Measurements from ENCODE around the gene HEPH.
A peak's percentile ranks its signal among the peaks of the same experiment; 100 is the strongest.
"Not testable (repeated sequence)": the region's sequence is repeated elsewhere in the genome, so short reads cannot be mapped to it uniquely, and the experiment has no call there.

HEPH gene

DNA sequence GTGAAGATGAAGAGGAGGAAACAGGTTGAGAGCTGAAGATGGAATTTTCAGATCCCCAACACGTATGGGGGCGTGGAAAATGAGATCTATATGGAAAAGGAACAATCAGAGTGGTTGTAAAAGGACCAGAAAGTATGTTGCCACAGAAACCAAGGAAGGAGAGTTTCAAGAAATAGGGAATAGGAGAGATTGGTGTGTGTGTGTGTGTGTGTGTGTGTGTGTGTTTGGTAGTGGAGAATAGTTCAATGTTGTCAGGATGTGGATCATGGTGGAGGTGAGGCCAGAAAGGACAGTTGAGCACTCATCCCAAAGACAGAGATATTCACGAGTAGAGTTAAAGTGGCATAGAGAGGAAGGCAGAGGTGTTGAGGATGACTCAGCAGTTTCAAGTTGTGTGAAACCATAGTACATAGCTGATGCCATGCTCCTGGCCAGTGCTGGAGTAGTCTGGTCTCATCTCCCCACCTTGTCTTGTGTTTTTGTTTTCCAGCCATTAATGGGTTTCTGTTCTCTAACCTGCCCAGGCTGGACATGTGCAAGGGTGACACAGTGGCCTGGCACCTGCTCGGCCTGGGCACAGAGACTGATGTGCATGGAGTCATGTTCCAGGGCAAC lies 36.1 kb downstream of the HEPH start:
- DNase-seq, result peak; percentile 8
- in situ Hi-C loops (cut with MboI; ENCODE audit: low pct_unique_long_range_greater_than_20kb, low sequenced_read_pairs), result no loop called here

DNA sequence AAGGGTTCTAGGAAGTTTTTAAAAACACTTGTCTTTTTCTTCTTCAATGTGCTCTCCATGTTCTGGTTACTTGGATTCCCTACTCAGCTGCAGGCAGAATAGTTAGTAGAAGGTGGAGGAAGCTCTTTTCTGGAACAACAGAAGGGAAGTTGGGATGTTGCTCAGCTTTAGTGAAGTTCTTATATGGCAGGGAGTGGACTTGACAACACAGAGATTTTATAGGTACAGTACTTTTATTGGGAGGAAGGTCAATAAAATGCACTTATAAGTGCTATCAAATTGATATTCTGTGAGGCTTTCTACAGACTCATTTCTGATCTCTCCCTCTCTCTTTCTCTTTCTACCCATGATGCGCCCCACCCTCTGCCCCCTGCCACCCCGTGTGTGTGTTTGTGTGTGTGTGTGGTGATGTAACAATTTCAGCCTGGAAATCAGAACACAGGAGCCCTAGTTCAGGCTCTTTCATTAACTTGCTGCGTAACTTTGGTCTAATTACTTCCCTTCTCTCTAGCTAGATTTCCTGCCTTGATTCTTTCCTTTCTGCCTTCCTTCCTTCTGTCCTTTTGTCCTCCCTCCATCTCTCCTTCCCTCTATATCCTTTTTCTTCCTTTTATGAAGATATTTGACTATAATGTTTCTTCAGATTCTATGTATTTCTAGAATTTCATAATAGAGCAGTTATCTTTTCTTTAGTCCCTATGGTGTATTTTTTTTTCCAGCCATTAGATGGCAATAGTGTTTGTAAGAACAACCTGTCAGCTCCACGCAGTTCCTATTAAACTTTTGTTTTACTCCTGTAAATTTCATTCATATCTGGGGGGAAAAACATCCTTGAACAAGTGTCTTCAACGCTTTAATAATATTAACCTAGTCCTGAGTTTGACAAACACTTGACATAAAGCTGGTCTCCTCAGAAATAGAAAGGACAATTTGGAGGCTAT lies 37.1 kb downstream of the HEPH start:
- in situ Hi-C loops (cut with MboI; ENCODE audit: low pct_unique_long_range_greater_than_20kb, low sequenced_read_pairs), result no loop called here
- peak; percentile 54 for DNase-seq

DNA sequence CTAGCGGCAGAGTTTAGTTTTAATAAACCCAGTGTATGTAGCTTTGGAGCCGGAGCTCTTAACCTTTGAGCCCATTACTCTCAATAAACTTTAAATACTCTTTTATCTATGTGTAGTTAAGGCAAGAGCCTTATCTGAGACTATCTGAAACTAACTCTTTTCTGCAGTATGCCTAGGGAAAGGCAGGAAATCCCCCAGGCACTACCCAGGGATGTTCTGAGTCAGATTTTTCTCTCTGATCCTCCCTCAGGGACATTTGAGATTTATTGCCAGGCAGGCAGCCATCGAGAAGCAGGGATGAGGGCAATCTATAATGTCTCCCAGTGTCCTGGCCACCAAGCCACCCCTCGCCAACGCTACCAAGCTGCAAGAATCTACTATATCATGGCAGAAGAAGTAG lies 39.1 kb downstream of the HEPH start:
- in situ Hi-C loops (cut with MboI; ENCODE audit: low pct_unique_long_range_greater_than_20kb, low sequenced_read_pairs), result no loop called here
- DNase-seq, result no peak

DNA sequence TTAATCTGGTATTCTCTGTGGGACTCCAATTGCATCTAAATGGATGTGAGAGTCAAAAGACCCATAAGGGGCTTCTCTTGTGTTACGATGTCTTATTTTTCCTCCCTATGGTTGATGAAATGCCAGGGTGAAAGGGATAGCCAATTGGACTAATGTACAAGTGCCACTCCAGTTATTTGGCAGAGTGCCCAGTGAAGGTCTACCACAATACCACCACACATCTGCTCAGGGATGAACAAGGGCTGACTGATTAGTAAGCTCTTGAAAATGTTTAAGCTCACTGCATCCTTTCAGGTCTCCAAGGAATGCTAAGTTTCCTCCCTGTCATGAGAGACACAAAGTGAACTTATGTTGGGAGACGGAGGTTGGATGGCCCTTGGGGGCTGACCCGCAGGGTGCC lies 57.8 kb downstream of the HEPH start:
- in situ Hi-C loops (cut with MboI; ENCODE audit: low pct_unique_long_range_greater_than_20kb, low sequenced_read_pairs), result no loop called here
- DNase-seq, result no peak

DNA sequence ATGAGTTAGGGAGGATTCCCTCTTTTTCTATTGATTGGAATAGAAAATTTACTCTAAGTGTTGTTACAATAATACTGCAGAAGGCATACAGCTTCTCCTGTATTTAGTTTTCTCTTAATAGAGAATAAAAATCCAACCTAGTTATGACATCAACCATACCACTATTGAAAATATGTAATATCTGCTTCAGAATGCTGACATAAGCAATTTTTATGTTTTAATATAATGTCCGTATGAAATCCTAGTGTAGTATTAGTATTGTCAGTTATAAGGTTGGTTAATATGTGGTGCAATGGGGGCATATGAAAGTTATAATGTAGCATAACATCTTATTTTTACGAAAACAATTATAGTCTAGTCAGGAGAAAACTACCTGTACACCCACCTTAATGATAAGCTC lies 68.2 kb downstream of the HEPH start:
- in situ Hi-C loops (cut with MboI; ENCODE audit: low pct_unique_long_range_greater_than_20kb, low sequenced_read_pairs), result no loop called here
- DNase-seq, result no peak

DNA sequence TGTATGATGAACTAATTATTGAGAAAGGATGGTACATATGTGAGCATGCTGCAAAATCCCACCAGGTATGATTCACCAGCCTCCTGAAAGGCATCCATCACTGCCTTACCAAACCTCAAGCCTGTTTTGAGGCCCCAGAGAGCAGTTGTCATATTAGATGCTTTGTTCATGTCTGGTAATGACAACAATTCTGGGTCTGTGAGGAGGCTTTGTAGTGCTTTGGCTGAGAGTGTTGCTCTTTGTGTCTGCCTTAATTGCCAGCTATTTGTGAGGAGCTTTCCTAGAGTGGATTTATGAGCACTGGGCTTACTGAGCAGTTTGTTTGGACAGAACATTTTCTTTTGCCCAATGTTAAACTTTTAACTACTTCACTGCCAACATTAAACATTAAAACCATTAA lies 69.2 kb downstream of the HEPH start:
- in situ Hi-C loops (cut with MboI; ENCODE audit: low pct_unique_long_range_greater_than_20kb, low sequenced_read_pairs), result no loop called here
- no peak for DNase-seq

DNA sequence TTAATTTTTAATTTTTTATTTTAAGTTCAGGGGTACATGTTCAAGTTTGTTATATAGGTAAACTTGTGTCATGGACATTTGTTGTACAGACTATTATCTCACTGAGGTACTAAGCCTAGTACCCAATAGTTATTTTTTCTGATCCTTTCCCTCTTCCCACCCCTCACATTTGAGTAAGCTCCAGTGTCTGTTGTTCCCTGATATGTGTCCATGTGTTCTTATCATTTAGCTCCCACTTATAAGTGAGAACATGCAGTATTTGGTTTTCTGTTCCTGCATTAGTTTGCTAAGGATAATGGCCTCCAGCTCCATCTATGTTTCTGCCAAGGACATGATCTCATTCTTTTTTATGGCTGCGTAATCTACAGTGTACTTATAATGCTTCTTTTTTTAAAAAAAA lies 69.9 kb downstream of the HEPH start:
- DNase-seq; in situ Hi-C loops (cut with MboI; ENCODE audit: low pct_unique_long_range_greater_than_20kb, low sequenced_read_pairs): not testable (repeated sequence)

DNA sequence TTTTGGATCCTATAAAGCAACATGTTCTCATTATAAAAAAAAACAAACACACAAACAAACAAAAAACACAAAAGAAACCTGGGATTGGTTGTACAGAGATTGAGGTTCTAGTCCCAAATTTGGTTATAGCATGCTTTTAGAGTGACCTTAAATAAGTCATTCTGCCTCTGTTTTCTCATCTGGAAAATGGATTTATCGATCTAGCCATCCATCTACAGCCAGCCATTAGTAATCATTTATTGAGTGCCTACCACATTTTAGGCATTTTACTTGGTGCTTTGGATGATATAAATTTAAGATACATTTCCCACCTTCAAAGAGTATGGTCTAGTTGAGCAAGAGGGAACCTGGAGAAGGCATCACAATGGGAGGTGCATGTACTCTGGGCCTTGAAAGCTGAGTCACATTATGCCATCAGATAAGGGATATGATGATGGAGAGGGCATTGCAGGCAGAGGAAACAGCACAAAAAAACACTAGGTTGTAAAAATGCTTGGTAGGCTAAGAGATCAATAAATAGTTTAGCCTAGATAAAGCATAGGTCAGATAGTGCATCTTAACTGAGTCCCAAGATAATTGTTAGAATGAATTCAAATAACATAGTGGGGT lies 91.4 kb downstream of the HEPH start:
- in situ Hi-C loops (cut with MboI; ENCODE audit: low pct_unique_long_range_greater_than_20kb, low sequenced_read_pairs), result no loop called here
- no peak for DNase-seq

DNA sequence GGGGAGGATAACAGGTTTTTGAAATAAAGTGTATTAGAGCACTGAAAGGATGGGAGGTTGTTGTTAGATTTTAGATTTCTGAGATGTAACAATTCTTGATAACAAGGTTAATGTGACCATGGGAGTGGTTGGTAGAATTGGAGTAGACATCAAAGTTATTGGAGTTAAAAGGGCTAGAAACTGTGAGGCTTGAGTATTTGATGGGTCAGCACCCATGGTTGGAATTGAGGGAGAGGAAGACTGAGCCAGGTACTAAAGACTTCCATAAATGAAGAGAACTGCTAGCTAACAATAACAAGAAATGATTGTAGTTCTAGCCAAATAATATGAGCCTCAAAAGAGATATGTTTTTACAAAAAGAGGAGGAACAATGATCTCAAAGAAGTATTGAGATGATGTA lies 98.8 kb downstream of the HEPH start:
- DNase-seq, result no peak
- in situ Hi-C loops (cut with MboI; ENCODE audit: low pct_unique_long_range_greater_than_20kb, low sequenced_read_pairs), result no loop called here
